HCT116 (cell line): ENCODE data around the gene MRM3.
"Not testable (repeated sequence)": the region's sequence is repeated elsewhere in the genome, so short reads cannot be mapped to it uniquely, and the experiment has no call there.

Experiments used
- RAD21 ChIP-seq: IDR thresholded peaks from 2 replicates; pipeline ENCODE4 v1.6.1; 2012; ENCODE audit warnings: low read depth, mild to moderate bottlenecking
- ZNF274 ChIP-seq: fragments of 200-500 bp; sonication (Bioruptor generic); IDR thresholded peaks from 2 replicates; pipeline ENCODE4 v1.6.1; 2014; ENCODE audit warnings: mild to moderate bottlenecking, low read depth, low read length, inconsistent platforms

- not testable (repeated sequence) for TF ChIP-seq RAD21, ZNF274
Observed at GRCh38 chr17:755319-755961, 26.7 kb upstream of the MRM3 start.
